Stomach (tissue), 9 donors: ENCODE data around the gene ARHGEF4. TPM values are rescaled to one million over a fixed set of nuclear protein-coding genes. Genes with fewer than 3 reads are reported as not detected.
"Not testable (repeated sequence)": the region's sequence is repeated elsewhere in the genome, so short reads cannot be mapped to it uniquely, and the experiment has no call there.

Experiments
- DNase-seq, 2 donors: peaks; one replicate each; pipeline versions ENCODE4 v3.0.0 to v3.0.0-alpha.2; 2013 to 2019
- H3K27ac ChIP-seq, 5 donors: fragments of 200-600 bp in 4 of 5; sonication (generic) in 4 of 5; one replicate each; pipeline ENCODE4 v1.5.1; 2013 to 2019; ENCODE audit warnings: mild to moderate bottlenecking in 1 of 5, moderate library complexity in 1 of 5
- H3K27me3 ChIP-seq, 3 donors: fragments of 200-600 bp; sonication (generic); one replicate each; pipeline ENCODE4 v1.5.1; 2017 to 2019; ENCODE audit warnings: mixed run types in 1 of 3
- H3K36me3 ChIP-seq, 4 donors: fragments of 200-600 bp; sonication (generic); 1 replicate in 3 of 4; 2 replicates in 1 of 4; pipeline ENCODE4 v1.5.1; 2016 to 2019
- H3K4me1 ChIP-seq, 4 donors: fragments of 200-600 bp; sonication (generic); one replicate each; pipeline ENCODE4 v1.5.1; 2016 to 2019
- H3K4me3 ChIP-seq, 4 donors: fragments of 200-600 bp; sonication (generic) in 3 of 4; one replicate each; pipeline ENCODE4 v1.5.1; 2016 to 2019; ENCODE audit warnings: mild to moderate bottlenecking in 1 of 4
- H3K9me3 ChIP-seq, 4 donors: fragments of 200-600 bp; sonication (generic); one replicate each; pipeline ENCODE4 v1.5.1; 2016 to 2019
- CTCF ChIP-seq, 7 experiments: fragments of 450-650 bp in 4 of 7; fragments of 200-600 bp in 3 of 7; sonication (generic) in 3 of 7; IDR thresholded peaks; one replicate each; pipeline ENCODE4 v1.5.1; 2016 to 2019; ENCODE audit warnings: antibody characterized with exemption in 7 of 7, control low read depth in 2 of 7, mild to moderate bottlenecking in 1 of 7
- EP300 ChIP-seq: sonication (generic); formaldehyde crosslinking; IDR thresholded peaks from one replicate; pipeline ENCODE4 v1.6.1; 2017; ENCODE audit warnings: antibody characterized with exemption
- POLR2A ChIP-seq, 4 donors: fragments of 450-650 bp; IDR thresholded peaks; one replicate each; pipeline ENCODE4 v1.6.1; 2016; ENCODE audit warnings: antibody characterized with exemption in 4 of 4, control low read depth in 2 of 4, mild to moderate bottlenecking in 1 of 4, moderate library complexity in 1 of 4
- POLR2AphosphoS5 ChIP-seq, 3 donors: sonication (generic); formaldehyde crosslinking; IDR thresholded peaks; one replicate each; pipeline ENCODE4 v1.6.1; 2016; ENCODE audit warnings: antibody characterized with exemption in 3 of 3
- WGBS, 5 donors: extraction: QIAGEN DNeasy Blood & Tissue Kit in 3 of 5; methylation state at CpG; one replicate each; pipeline versions ENCODE4 v1.1.5 to v1.1.7; 2013 to 2018; 5-methylcytosine and 5-hydroxymethylcytosine counted together
- intact Hi-C: fragments of 100-400 bp; cut with DNase I; formaldehyde crosslinking; loops from one replicate; pipeline ENCODE4 v1.15.1; 2023; ENCODE audit warnings: low total_unique reads
- polyA plus RNA-seq, 3 donors: library from polyadenylated mRNA; stranded (reverse); fragments of 200-250 nt; gene quantifications; one replicate each; pipeline ENCODE4 v1.2.3, GENCODE V29; 2013
- total RNA-seq, 5 donors: library from RNA; depleted of rRNA; stranded (reverse); fragments of >200 nt; gene quantifications; one replicate each; pipeline versions ENCODE4 v1.1.0 to v1.2.3, GENCODE V29; 2014 to 2016
- donor health status: healthy with polysubstance abuse.
- donor health status: Bipolar disorder and iron deficiency.
- donor health status: healthy.

Gene ARHGEF4
- total and polyA plus RNA-seq, 8 donors = 1.4 to 32.3 (median 11.2) TPM; not detected in 1

GRCh38 chr2:130896813-130897212 is 60.1 kb downstream of the ARHGEF4 start:
- no peaks in the 10 kb centered on the region for H3K9me3 ChIP-seq
- WGBS, 5 donors = 72 to 88% (median 76%) methylated on average over 7 of the region's 7 CpGs
- H3K36me3 ChIP-seq = no peaks in the 10 kb centered on the region
- no peak overlapping the region for H3K27ac ChIP-seq
- peaks cover 0 to 19% (median 0%) of the 10 kb centered on the region in 3 donors for H3K27me3 ChIP-seq
- TF ChIP-seq EP300 (no peak), POLR2A (IDR thresholded peaks at IDR 0.05) (no peak), CTCF (IDR thresholded peaks at IDR 0.05) (no peak), POLR2AphosphoS5 (IDR thresholded peaks at IDR 0.05) (no peak)
- no peaks in the 10 kb centered on the region for H3K4me1 ChIP-seq
- intact Hi-C loops = no loop called here
- no peak overlapping the region for H3K4me3 ChIP-seq
- DNase-seq = no peak

GRCh38 chr2:130898553-130898952 is 61.8 kb downstream of the ARHGEF4 start:
- TF ChIP-seq CTCF (IDR thresholded peaks at IDR 0.05) = no peak
- no peak for TF ChIP-seq POLR2A (IDR thresholded peaks at IDR 0.05)
- no peak for TF ChIP-seq POLR2AphosphoS5 (IDR thresholded peaks at IDR 0.05)
- no peak for TF ChIP-seq EP300
- WGBS, 5 donors = 48 to 69% (median 65%) methylated on average over 4 of the region's 4 CpGs

GRCh38 chr2:130899306-130899705 is 62.6 kb downstream of the ARHGEF4 start:
- no peak overlapping the region for H3K4me3 ChIP-seq
- WGBS, 5 donors = 70 to 82% (median 74%) methylated on average over 5 of the region's 5 CpGs
- H3K27ac ChIP-seq = no peak overlapping the region
- TF ChIP-seq EP300 (no peak), POLR2A (IDR thresholded peaks at IDR 0.05) (no peak), POLR2AphosphoS5 (IDR thresholded peaks at IDR 0.05) (no peak), CTCF (IDR thresholded peaks at IDR 0.05) (no peak)
- no peaks in the 10 kb centered on the region for H3K36me3 ChIP-seq
- DNase-seq = no peak
- intact Hi-C loops = no loop called here
- no peaks in the 10 kb centered on the region for H3K9me3 ChIP-seq
- peaks cover 0 to under 1% (median 0%) of the 10 kb centered on the region in 3 donors for H3K27me3 ChIP-seq
- no peaks in the 10 kb centered on the region for H3K4me1 ChIP-seq

More at GRCh38 chr2:130898553-130898952, 61.8 kb downstream of the ARHGEF4 start:
- no peak overlapping the region for H3K27ac ChIP-seq
- H3K4me3 ChIP-seq = no peak overlapping the region
- H3K27me3 ChIP-seq = peaks cover 0 to 8% (median 0%) of the 10 kb centered on the region in 3 donors
- H3K36me3 ChIP-seq = no peaks in the 10 kb centered on the region
- H3K9me3 ChIP-seq = no peaks in the 10 kb centered on the region
- no peaks in the 10 kb centered on the region for H3K4me1 ChIP-seq
- intact Hi-C loops = no loop called here
- DNase-seq = no peak

- Histone ChIP-seq H3K4me3 (no peak overlapping the region), H3K27me3 (no peaks in the 10 kb centered on the region), H3K36me3 (no peaks in the 10 kb centered on the region), H3K4me1 (no peaks in the 10 kb centered on the region), H3K27ac (no peak overlapping the region), H3K9me3 (peaks cover 0 to 6% (median 4%) of the 10 kb centered on the region in 4 donors)
- 55 to 75% (median 63%) methylated on average over 3 of the region's 3 CpGs for WGBS, 5 donors
- no peak for DNase-seq
- intact Hi-C loops = no loop called here
- TF ChIP-seq CTCF (IDR thresholded peaks at IDR 0.05) (no peak), EP300 (no peak), POLR2AphosphoS5 (IDR thresholded peaks at IDR 0.05) (no peak), POLR2A (IDR thresholded peaks at IDR 0.05) (no peak)
Measured at GRCh38 chr2:130901061-130901460, 64.3 kb downstream of the ARHGEF4 start.

GRCh38 chr2:130901626-130902025 is 64.9 kb downstream of the ARHGEF4 start:
- DNase-seq, H3K9me3 ChIP-seq, H3K27ac ChIP-seq, intact Hi-C loops, H3K4me3 ChIP-seq, H3K27me3 ChIP-seq, H3K36me3 ChIP-seq, H3K4me1 ChIP-seq: not testable (repeated sequence)
- WGBS, 5 donors = 89 to 92% (median 90%) methylated on average over 9 of the region's 9 CpGs
